ENCODE measurements around the gene MICU2. TPM values are rescaled to one million over a fixed set of nuclear protein-coding genes. Genes with fewer than 3 reads are reported as not detected.

Gene MICU2
- total and polyA plus RNA-seq, 11 donors = 50.4 to 144 (median 59.8) TPM

DNA sequence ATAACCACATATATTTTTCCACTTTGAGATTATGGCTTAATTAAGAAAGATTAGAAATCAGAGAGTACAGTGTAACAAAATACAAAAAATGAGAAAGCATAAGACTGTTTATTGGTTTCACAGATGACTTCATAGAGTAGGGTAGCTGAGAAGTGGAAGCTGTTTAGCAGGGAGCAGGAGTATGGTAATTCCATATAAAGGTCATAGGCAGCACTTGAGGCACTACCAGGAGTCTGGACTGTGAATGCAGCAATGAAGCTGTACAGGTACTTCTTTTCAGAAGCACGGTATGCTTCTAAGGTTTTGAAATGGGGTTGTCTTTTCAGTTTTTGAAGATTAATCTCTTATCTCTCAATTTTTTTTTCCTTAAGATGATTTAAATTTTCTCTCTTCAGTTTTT lies 69.2 kb downstream of the MICU2 start:
- DNase-seq (no peak), ATAC-seq (peak in 2 of 4 donors; percentile 58 to 64)
- intact Hi-C loops (cut with DNase I) = no loop called here
- 74 to 97% (median 81%) methylated on average over 1 of the region's 1 CpG for WGBS, 4 donors
- no peaks in the 10 kb centered on the region for H3K27me3 ChIP-seq
- H3K4me3 ChIP-seq = no peak overlapping the region
- H3K27ac ChIP-seq = no peak overlapping the region
- no peaks in the 10 kb centered on the region for H3K9me3 ChIP-seq
- TF ChIP-seq, protein P1, sequence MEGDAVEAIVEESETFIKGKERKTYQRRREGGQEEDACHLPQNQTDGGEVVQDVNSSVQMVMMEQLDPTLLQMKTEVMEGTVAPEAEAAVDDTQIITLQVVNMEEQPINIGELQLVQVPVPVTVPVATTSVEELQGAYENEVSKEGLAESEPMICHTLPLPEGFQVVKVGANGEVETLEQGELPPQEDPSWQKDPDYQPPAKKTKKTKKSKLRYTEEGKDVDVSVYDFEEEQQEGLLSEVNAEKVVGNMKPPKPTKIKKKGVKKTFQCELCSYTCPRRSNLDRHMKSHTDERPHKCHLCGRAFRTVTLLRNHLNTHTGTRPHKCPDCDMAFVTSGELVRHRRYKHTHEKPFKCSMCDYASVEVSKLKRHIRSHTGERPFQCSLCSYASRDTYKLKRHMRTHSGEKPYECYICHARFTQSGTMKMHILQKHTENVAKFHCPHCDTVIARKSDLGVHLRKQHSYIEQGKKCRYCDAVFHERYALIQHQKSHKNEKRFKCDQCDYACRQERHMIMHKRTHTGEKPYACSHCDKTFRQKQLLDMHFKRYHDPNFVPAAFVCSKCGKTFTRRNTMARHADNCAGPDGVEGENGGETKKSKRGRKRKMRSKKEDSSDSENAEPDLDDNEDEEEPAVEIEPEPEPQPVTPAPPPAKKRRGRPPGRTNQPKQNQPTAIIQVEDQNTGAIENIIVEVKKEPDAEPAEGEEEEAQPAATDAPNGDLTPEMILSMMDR (IDR thresholded peaks at IDR 0.05) = no peak
- no peak for TF ChIP-seq POLR2A (IDR thresholded peaks at IDR 0.05)
- peaks cover 0 to 10% (median 0%) of the 10 kb centered on the region in 12 donors for H3K4me1 ChIP-seq
- H3K36me3 ChIP-seq = peaks cover 0 to 43% (median 16%) of the 10 kb centered on the region in 9 donors

DNA sequence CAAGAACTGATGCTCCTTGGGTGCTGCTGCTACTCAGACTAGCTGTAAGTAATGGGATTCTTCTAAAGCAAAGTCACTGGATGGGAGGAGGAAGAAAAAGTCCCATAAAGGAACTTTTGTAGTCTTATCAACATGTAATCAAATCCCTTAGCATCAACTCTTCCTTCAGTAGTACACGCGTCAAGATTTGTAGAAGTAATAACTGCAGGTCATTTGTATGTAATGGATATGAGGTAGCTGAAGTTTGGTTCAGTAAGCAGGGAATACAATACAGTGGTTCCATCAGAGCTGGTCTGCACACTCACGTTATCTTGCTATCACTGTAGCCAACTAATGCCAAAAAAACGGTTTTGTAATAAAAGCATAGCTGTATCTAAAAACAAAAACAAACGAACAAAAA lies 72.5 kb downstream of the MICU2 start:
- no peak overlapping the region for H3K27ac ChIP-seq
- intact Hi-C loops (cut with DNase I) = no loop called here
- H3K4me1 ChIP-seq = no peaks in the 10 kb centered on the region
- whole genome bisulfite sequencing, 4 donors = 92 to 93% (median 92%) methylated on average over 5 of the region's 5 CpGs
- DNase-seq (no peak), ATAC-seq (no peak)
- H3K9me3 ChIP-seq = no peaks in the 10 kb centered on the region
- no peak for TF ChIP-seq POLR2A (IDR thresholded peaks at IDR 0.05)
- TF ChIP-seq, protein P1 (IDR thresholded peaks at IDR 0.05) = no peak
- peaks cover 0 to 47% (median 18%) of the 10 kb centered on the region in 9 donors for H3K36me3 ChIP-seq
- H3K4me3 ChIP-seq = no peak overlapping the region
- no peaks in the 10 kb centered on the region for H3K27me3 ChIP-seq

DNA sequence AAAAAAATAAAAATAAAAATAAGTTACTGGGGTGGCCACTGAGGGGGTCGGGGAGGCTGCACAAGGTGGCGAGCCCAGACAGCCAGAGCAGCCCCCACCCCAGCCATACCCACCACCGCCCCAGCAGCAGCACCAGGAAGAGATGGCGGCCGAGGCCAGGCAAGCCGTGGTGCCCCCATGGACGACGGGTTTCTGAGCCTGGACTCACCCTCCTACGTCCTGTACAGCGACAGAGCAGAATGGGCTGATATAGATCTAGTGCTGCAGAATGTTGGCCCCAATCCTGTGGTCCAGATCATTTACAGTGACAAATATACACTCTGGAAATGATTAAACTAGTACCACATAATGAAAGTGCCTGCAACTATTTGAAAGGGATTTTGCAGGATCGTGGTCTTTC lies 73.3 kb downstream of the MICU2 start:
- Histone ChIP-seq H3K27me3 (no peaks in the 10 kb centered on the region), H3K27ac (no peak overlapping the region), H3K9me3 (no peaks in the 10 kb centered on the region), H3K4me1 (no peaks in the 10 kb centered on the region), H3K4me3 (no peak overlapping the region), H3K36me3 (peaks cover 0 to 50% (median 20%) of the 10 kb centered on the region in 9 donors)
- intact Hi-C loops (cut with DNase I) = no loop called here
- DNase-seq (no peak), ATAC-seq (no peak)
- TF ChIP-seq, protein P1 (IDR thresholded peaks at IDR 0.05) = no peak
- no peak for TF ChIP-seq POLR2A (IDR thresholded peaks at IDR 0.05)
- 92 to 94% (median 93%) methylated on average over 11 of the region's 11 CpGs for WGBS, 4 donors

DNA sequence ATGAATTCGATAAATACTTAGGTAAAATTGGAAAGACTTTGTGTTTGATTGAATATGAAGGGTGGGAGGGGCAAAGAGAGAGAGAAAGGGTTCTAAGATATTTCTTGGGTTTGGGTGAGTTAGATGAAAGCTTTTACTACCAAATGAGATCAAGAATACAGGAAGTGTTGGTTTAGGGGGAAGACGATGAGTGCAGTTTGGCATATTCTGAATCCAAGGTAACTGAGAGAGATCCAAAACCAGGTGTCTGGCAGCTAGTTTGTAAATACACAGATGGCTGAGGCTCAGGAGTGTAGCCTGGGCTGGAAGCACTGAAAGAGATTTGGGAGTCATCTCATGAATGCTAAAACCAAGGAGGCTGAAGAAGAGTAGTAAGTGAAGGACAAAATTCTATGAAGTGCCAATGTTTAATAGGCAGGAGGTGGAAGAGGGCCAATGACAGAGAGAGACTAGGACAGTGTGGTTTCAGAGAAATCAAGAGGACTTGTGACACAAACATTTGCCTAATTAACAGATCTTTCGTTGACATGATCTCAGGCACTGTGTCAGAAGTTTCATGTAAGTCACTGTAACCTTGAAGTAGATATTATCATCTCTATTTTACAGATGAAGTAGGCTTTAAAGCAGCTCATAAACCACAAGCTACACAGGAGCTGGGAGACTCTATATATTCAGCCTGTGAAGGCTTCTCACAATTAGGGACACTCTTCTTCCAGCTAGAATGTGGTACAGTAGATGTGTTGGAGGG lies 74.7 kb downstream of the MICU2 start:
- Histone ChIP-seq H3K36me3 (peaks cover 0 to 50% (median 24%) of the 10 kb centered on the region in 9 donors), H3K27ac (no peak overlapping the region), H3K9me3 (no peaks in the 10 kb centered on the region), H3K4me1 (no peaks in the 10 kb centered on the region), H3K27me3 (no peaks in the 10 kb centered on the region), H3K4me3 (no peak overlapping the region)
- WGBS, 4 donors = 83 to 89% (median 88%) methylated on average over 3 of the region's 3 CpGs
- no peak for ATAC-seq
- DNase-seq = no peak
- intact Hi-C loops (cut with DNase I) = no loop called here
- no peak for TF ChIP-seq POLR2A (IDR thresholded peaks at IDR 0.05)
- TF ChIP-seq, protein P1 (IDR thresholded peaks at IDR 0.05) = no peak

Measured in heart left ventricle (tissue), 16 donors.